HepG2 (cell line): ENCODE measurements around the gene NOL4L. TPM values are rescaled to one million over a fixed set of nuclear protein-coding genes. Genes with fewer than 3 reads are reported as not detected.

ENCODE experiments used
- ATAD3A ChIP-seq: sonication (generic); formaldehyde crosslinking; IDR thresholded peaks from 2 replicates; pipeline ENCODE4 v1.4.0; 2020; ENCODE audit warnings: missing genetic modification reagents
- BRD4 ChIP-seq: sonication (generic); formaldehyde crosslinking; IDR thresholded peaks from 2 replicates; pipeline ENCODE4 v1.4.0; 2020; ENCODE audit warnings: missing genetic modification reagents
- ELF4 ChIP-seq: sonication (generic); formaldehyde crosslinking; IDR thresholded peaks from 2 replicates; pipeline ENCODE4 v1.5.0; 2020; ENCODE audit warnings: missing genetic modification reagents, mild to moderate bottlenecking, moderate library complexity, borderline replicate concordance
- FLYWCH1 ChIP-seq: sonication (generic); formaldehyde crosslinking; IDR thresholded peaks from 2 replicates; pipeline ENCODE4 v1.8.1; 2023; ENCODE audit warnings: mild to moderate bottlenecking, missing genetic modification reagents
- FUBP1 ChIP-seq: sonication (generic); formaldehyde crosslinking; IDR thresholded peaks from 2 replicates; pipeline ENCODE4 v1.5.1; 2020; ENCODE audit warnings: missing genetic modification reagents, mild to moderate bottlenecking, borderline replicate concordance
- IKZF1 ChIP-seq: fragments of 450-650 bp; IDR thresholded peaks from 2 replicates; pipeline ENCODE4 v1.7.1; 2016
- ISX ChIP-seq: sonication (generic); formaldehyde crosslinking; conservative IDR thresholded peaks from 2 replicates; pipeline ENCODE4 v1.5.0; 2020; ENCODE audit warnings: missing genetic modification reagents
- ZBTB39 ChIP-seq: sonication (generic); formaldehyde crosslinking; IDR thresholded peaks from 2 replicates; pipeline ENCODE4 v1.5.0; 2020; ENCODE audit warnings: missing genetic modification reagents
- ZNF224 ChIP-seq: sonication (generic); formaldehyde crosslinking; IDR thresholded peaks from 2 replicates; pipeline ENCODE4 v1.5.0; 2020; ENCODE audit warnings: mild to moderate bottlenecking, missing genetic modification reagents
- ZNF570 ChIP-seq: sonication (generic); formaldehyde crosslinking; IDR thresholded peaks from 2 replicates; pipeline ENCODE4 v1.4.0; 2020; ENCODE audit warnings: mild to moderate bottlenecking, missing genetic modification reagents, borderline replicate concordance
- ZNF576 ChIP-seq: sonication (generic); formaldehyde crosslinking; IDR thresholded peaks from 2 replicates; pipeline ENCODE4 v1.4.0; 2020; ENCODE audit warnings: mild to moderate bottlenecking, missing genetic modification reagents
- ZNF83 ChIP-seq: sonication (generic); formaldehyde crosslinking; IDR thresholded peaks from 2 replicates; pipeline ENCODE4 v1.4.0; 2020; ENCODE audit warnings: missing genetic modification reagents, mild to moderate bottlenecking, borderline replicate concordance
- polyA plus RNA-seq, 8 experiments: library from polyadenylated mRNA; depleted of rRNA in 3 of 8; stranded (reverse) in 7 of 8; unstranded in 1 of 8; fragments of >200 nt; fragmentation: Illumina TruSeq in 4 of 8; extraction: Trizol in 4 of 8; gene quantifications; 2 replicates each; pipeline versions ENCODE4 v1.2.1 to v1.2.3, GENCODE V29; 2011 to 2016; ENCODE audit warnings: low read depth in 4 of 8, missing spikeins in 1 of 8, mixed read lengths in 1 of 8; ENCODE audit not compliant: insufficient read depth in 1 of 8
- total RNA-seq, 5 experiments: library from RNA; depleted of rRNA; stranded (reverse); fragments of >200 nt; fragmentation: Illumina TruSeq; extraction: Trizol; gene quantifications; 2 replicates each; pipeline ENCODE4 v1.2.3, GENCODE V29; 2016; ENCODE audit warnings: low read depth in 1 of 5
- TF ChIP-seq, protein P1 (sequence below): IDR thresholded peaks from 2 replicates; pipeline ENCODE4 v1.6.1; 2016; ENCODE audit warnings: low read depth, control low read depth
- TF ChIP-seq, protein P2 (sequence below): sonication (generic); formaldehyde crosslinking; IDR thresholded peaks from 2 replicates; pipeline ENCODE4 v1.5.1; 2020; ENCODE audit warnings: mild to moderate bottlenecking, missing genetic modification reagents, moderate library complexity

The NOL4L gene
- total and polyA plus RNA-seq, 2 of the 13 experiments (the other 11 are each of a cell fraction or from before 2014, with no cell fraction given), result 16.6 to 35.4 TPM

GRCh38 chr20:32589256-32589655 is 4.1 kb upstream of the NOL4L start (continued):
- TF ChIP-seq ZNF83 (CRISPR knock-in tag) (no peak), ZNF224 (CRISPR knock-in tag) (no peak), ZBTB39 (no peak), ZNF576 (CRISPR knock-in tag) (no peak), FUBP1 (no peak), FLYWCH1 (CRISPR knock-in tag) (no peak), BRD4 (no peak), ELF4 (CRISPR knock-in tag) (no peak), ISX (CRISPR knock-in tag) (no peak), ATAD3A (CRISPR knock-in tag) (no peak), ZNF570 (no peak), IKZF1 (no peak)
- TF ChIP-seq, protein P1, sequence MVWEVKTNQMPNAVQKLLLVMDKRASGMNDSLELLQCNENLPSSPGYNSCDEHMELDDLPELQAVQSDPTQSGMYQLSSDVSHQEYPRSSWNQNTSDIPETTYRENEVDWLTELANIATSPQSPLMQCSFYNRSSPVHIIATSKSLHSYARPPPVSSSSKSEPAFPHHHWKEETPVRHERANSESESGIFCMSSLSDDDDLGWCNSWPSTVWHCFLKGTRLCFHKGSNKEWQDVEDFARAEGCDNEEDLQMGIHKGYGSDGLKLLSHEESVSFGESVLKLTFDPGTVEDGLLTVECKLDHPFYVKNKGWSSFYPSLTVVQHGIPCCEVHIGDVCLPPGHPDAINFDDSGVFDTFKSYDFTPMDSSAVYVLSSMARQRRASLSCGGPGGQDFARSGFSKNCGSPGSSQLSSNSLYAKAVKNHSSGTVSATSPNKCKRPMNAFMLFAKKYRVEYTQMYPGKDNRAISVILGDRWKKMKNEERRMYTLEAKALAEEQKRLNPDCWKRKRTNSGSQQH (CRISPR knock-in tag), result no peak
- TF ChIP-seq, protein P2, sequence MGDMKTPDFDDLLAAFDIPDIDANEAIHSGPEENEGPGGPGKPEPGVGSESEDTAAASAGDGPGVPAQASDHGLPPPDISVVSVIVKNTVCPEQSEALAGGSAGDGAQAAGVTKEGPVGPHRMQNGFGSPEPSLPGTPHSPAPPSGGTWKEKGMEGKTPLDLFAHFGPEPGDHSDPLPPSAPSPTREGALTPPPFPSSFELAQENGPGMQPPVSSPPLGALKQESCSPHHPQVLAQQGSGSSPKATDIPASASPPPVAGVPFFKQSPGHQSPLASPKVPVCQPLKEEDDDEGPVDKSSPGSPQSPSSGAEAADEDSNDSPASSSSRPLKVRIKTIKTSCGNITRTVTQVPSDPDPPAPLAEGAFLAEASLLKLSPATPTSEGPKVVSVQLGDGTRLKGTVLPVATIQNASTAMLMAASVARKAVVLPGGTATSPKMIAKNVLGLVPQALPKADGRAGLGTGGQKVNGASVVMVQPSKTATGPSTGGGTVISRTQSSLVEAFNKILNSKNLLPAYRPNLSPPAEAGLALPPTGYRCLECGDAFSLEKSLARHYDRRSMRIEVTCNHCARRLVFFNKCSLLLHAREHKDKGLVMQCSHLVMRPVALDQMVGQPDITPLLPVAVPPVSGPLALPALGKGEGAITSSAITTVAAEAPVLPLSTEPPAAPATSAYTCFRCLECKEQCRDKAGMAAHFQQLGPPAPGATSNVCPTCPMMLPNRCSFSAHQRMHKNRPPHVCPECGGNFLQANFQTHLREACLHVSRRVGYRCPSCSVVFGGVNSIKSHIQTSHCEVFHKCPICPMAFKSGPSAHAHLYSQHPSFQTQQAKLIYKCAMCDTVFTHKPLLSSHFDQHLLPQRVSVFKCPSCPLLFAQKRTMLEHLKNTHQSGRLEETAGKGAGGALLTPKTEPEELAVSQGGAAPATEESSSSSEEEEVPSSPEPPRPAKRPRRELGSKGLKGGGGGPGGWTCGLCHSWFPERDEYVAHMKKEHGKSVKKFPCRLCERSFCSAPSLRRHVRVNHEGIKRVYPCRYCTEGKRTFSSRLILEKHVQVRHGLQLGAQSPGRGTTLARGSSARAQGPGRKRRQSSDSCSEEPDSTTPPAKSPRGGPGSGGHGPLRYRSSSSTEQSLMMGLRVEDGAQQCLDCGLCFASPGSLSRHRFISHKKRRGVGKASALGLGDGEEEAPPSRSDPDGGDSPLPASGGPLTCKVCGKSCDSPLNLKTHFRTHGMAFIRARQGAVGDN (CRISPR knock-in tag), result peak; percentile 51
- TF ChIP-seq, all 625 proteins: peak for 10
